ENCODE data around the gene ID1.
"Not testable (repeated sequence)": the region's sequence is repeated elsewhere in the genome, so short reads cannot be mapped to it uniquely, and the experiment has no call there.

ID1 gene

GRCh38 chr20:31643522-31643921 is 38.4 kb downstream of the ID1 start:
- Histone ChIP-seq H3K9me3 (ENCODE audit: insufficient read depth, low read depth, low read length) (no peaks in the 10 kb centered on the region), H3K4me1 (ENCODE audit: insufficient read depth, low read length) (peaks cover 1% of the 10 kb centered on the region; the same call in 1 of the 2 replicates), H3K4me3 (ENCODE audit: low read length) (no peak overlapping the region), H3K36me3 (ENCODE audit: insufficient read depth, low read length) (no peaks in the 10 kb centered on the region), H3K9ac (ENCODE audit: low read depth, low read length) (no peak overlapping the region), H3K27ac (ENCODE audit: low read depth, low read length) (no peak overlapping the region), H3K27me3 (ENCODE audit: insufficient read depth, low read length) (no peaks in the 10 kb centered on the region)
- 97% methylated on average over 4 of the region's 4 CpGs for WGBS

- H3K27me3 ChIP-seq (ENCODE audit: insufficient read depth, low read length) = no peaks in the 10 kb centered on the region
- H3K4me3 ChIP-seq (ENCODE audit: low read length) = no peak overlapping the region
- H3K36me3 ChIP-seq (ENCODE audit: insufficient read depth, low read length) = no peaks in the 10 kb centered on the region
- H3K27ac ChIP-seq (ENCODE audit: low read depth, low read length) = no peak overlapping the region
- no peak overlapping the region for H3K9ac ChIP-seq (ENCODE audit: low read depth, low read length)
- 86% methylated on average over 8 of the region's 8 CpGs for WGBS
- H3K9me3 ChIP-seq (ENCODE audit: insufficient read depth, low read depth, low read length) = no peaks in the 10 kb centered on the region
- H3K4me1 ChIP-seq (ENCODE audit: insufficient read depth, low read length) = no peaks in the 10 kb centered on the region
Observed at GRCh38 chr20:31644701-31645100, 39.6 kb downstream of the ID1 start.

- not testable (repeated sequence) for H3K9ac ChIP-seq (ENCODE audit: low read depth, low read length); H3K4me3 ChIP-seq (ENCODE audit: low read length); H3K9me3 ChIP-seq (ENCODE audit: insufficient read depth, low read depth, low read length); H3K27ac ChIP-seq (ENCODE audit: low read depth, low read length); H3K4me1 ChIP-seq (ENCODE audit: insufficient read depth, low read length); H3K27me3 ChIP-seq (ENCODE audit: insufficient read depth, low read length); H3K36me3 ChIP-seq (ENCODE audit: insufficient read depth, low read length)
- WGBS = 94% methylated on average over 3 of the region's 3 CpGs
Observed at GRCh38 chr20:31648104-31648503, 43.0 kb downstream of the ID1 start.

- WGBS = 90% methylated on average over 5 of the region's 5 CpGs
- H3K4me3 ChIP-seq (ENCODE audit: low read length) = no peak overlapping the region
- no peaks in the 10 kb centered on the region for H3K27me3 ChIP-seq (ENCODE audit: insufficient read depth, low read length)
- H3K27ac ChIP-seq (ENCODE audit: low read depth, low read length) = no peak overlapping the region
- H3K9me3 ChIP-seq (ENCODE audit: insufficient read depth, low read depth, low read length) = no peaks in the 10 kb centered on the region
- no peak overlapping the region for H3K9ac ChIP-seq (ENCODE audit: low read depth, low read length)
- no peaks in the 10 kb centered on the region for H3K36me3 ChIP-seq (ENCODE audit: insufficient read depth, low read length)
- no peaks in the 10 kb centered on the region for H3K4me1 ChIP-seq (ENCODE audit: insufficient read depth, low read length)
Observed at GRCh38 chr20:31652917-31653396, 47.9 kb downstream of the ID1 start.

- no peak overlapping the region for H3K9ac ChIP-seq (ENCODE audit: low read depth, low read length)
- H3K27me3 ChIP-seq (ENCODE audit: insufficient read depth, low read length) = no peaks in the 10 kb centered on the region
- H3K27ac ChIP-seq (ENCODE audit: low read depth, low read length) = no peak overlapping the region
- WGBS = 68% methylated on average over 5 of the region's 5 CpGs
- H3K4me3 ChIP-seq (ENCODE audit: low read length) = no peak overlapping the region
- no peaks in the 10 kb centered on the region for H3K9me3 ChIP-seq (ENCODE audit: insufficient read depth, low read depth, low read length)
- no peaks in the 10 kb centered on the region for H3K4me1 ChIP-seq (ENCODE audit: insufficient read depth, low read length)
- no peaks in the 10 kb centered on the region for H3K36me3 ChIP-seq (ENCODE audit: insufficient read depth, low read length)
Observed at GRCh38 chr20:31653561-31653960, 48.5 kb downstream of the ID1 start.

GRCh38 chr20:31654534-31654933 is 49.4 kb downstream of the ID1 start:
- Histone ChIP-seq H3K27ac (ENCODE audit: low read depth, low read length) (no peak overlapping the region), H3K4me1 (ENCODE audit: insufficient read depth, low read length) (no peaks in the 10 kb centered on the region)
- 83% methylated on average over 4 of the region's 5 CpGs for WGBS

More at GRCh38 chr20:31654534-31654933, 49.4 kb downstream of the ID1 start:
- no peaks in the 10 kb centered on the region for H3K27me3 ChIP-seq (ENCODE audit: insufficient read depth, low read length)
- no peaks in the 10 kb centered on the region for H3K9me3 ChIP-seq (ENCODE audit: insufficient read depth, low read depth, low read length)
- H3K36me3 ChIP-seq (ENCODE audit: insufficient read depth, low read length) = no peaks in the 10 kb centered on the region
- H3K9ac ChIP-seq (ENCODE audit: low read depth, low read length) = no peak overlapping the region
- H3K4me3 ChIP-seq (ENCODE audit: low read length) = no peak overlapping the region
